ENCODE measurements around the gene INAVA. TPM values are rescaled to one million over a fixed set of nuclear protein-coding genes. Genes with fewer than 3 reads are reported as not detected.

The INAVA gene
- total and polyA plus RNA-seq, 9 of the 15 experiments (the other 6 are each of a cell fraction or from before 2014, with no cell fraction given), result 0.09 TPM; not detected in 8

DNA sequence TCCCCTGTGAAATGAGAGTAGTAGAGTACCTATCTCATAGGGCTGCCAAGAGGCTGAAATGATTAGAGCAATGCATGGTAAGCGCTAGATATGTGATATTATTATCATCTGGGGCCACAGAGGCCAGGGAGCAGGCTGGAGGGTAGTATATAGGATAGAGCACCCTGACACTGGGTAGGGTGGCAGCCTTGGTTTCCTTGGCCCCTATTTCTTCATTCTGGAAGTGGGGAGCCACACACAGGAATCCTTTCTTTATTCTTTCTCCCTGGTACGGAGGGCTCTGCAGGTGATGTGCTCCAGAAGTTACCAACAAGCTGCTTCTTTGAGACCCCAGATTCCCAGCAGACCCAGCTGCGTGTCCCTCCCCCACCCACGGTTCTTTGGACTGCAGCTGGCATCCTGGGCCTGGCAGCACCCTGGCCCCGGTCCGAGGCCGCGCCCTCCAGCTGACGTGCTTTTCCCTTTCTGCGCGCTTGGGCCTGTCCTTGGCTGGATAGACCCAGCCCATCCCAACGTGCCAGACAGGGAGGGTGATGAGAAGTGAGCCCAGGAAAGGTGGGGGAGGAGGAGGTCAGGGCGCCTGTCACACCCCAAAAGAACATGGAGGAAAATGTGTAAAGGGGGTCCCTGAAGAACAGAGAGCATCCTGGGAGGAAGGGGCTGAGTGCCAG lies 18.2 kb downstream of the INAVA start:
- Histone ChIP-seq H3K4me2 (ENCODE audit: insufficient read depth, low read length) (no peak overlapping the region), H3K79me2 (ENCODE audit: control insufficient read depth, insufficient read depth, low read length) (no peaks in the 10 kb centered on the region), H3K9me1 (ENCODE audit: control insufficient read depth, insufficient read depth, low read length) (no peaks in the 10 kb centered on the region), H3K36me3 (ENCODE audit: control insufficient read depth, insufficient read depth, low read length) (no peaks in the 10 kb centered on the region), H3K27ac (ENCODE audit: extremely low read depth, low read depth, low read length) (no peak overlapping the region), H3K4me1 (replicated peaks in 1 of 2; ENCODE audit: control insufficient read depth in 2 of 2, insufficient read depth in 2 of 2, low read length in 2 of 2) (peaks cover 0 to 14% of the 10 kb centered on the region in 2 experiments; a peak in 1 of 5 replicates), H3K4me3 (no peak overlapping the region), H2AFZ (ENCODE audit: low read depth, low read length) (no peak overlapping the region), H3K9ac (ENCODE audit: insufficient read depth in 1 of 2, low read depth in 2 of 2, low read length in 2 of 2) (no peak overlapping the region), H3K9me3 (replicated peaks; ENCODE audit: control insufficient read depth, insufficient read depth, low read depth, low read length) (no peaks in the 10 kb centered on the region), H4K20me1 (replicated peaks; ENCODE audit: control insufficient read depth, insufficient read depth, low read length) (no peaks in the 10 kb centered on the region), H3K27me3 (ENCODE audit: control insufficient read depth in 2 of 2, insufficient read depth in 2 of 2, low read length in 2 of 2) (peaks cover 37 to 69% of the 10 kb centered on the region in 2 experiments)
- WGBS (ENCODE audit: insufficient coverage, low coverage, missing lambda C conversion rate), result 24% methylated on average over 13 of the region's 13 CpGs
- no peak for ATAC-seq
- intact Hi-C loops (cut with micrococcal nuclease) (no loop called here), in situ Hi-C loops (cut with MboI) (no loop called here)
- no peak for FAIRE-seq
- ChIA-PET POLR2A (interaction anchor here (0.6 kb wide), 1 partner anchor 106 kb away, joined by 3 read pairs; no protein-coding TSS in a partner anchor), CTCF (ENCODE audit: low intra/inter-chr PET ratio) (no interaction called here)
- no peak for DNase-seq (ENCODE audit: extremely low read depth in 1 of 4, low spot score in 3 of 4)
- no TSS peak for BruUV-seq (replicated peaks)
- TF ChIP-seq, protein P1, sequence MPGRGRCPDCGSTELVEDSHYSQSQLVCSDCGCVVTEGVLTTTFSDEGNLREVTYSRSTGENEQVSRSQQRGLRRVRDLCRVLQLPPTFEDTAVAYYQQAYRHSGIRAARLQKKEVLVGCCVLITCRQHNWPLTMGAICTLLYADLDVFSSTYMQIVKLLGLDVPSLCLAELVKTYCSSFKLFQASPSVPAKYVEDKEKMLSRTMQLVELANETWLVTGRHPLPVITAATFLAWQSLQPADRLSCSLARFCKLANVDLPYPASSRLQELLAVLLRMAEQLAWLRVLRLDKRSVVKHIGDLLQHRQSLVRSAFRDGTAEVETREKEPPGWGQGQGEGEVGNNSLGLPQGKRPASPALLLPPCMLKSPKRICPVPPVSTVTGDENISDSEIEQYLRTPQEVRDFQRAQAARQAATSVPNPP (IDR thresholded peaks at IDR 0.05; ENCODE audit: borderline replicate concordance, insufficient read depth, insufficient read length), result no peak
- no peak for TF ChIP-seq MCM5 (IDR thresholded peaks at IDR 0.05; ENCODE audit: low read depth)
- TF ChIP-seq ZNF165 (CRISPR knock-in tag; IDR thresholded peaks at IDR 0.05; ENCODE audit: borderline replicate concordance), result no peak
- TF ChIP-seq HNRNPH1 (optimal IDR thresholded peaks at IDR 0.05; ENCODE audit: low read depth, low read length), result no peak
- TF ChIP-seq, protein P2, sequence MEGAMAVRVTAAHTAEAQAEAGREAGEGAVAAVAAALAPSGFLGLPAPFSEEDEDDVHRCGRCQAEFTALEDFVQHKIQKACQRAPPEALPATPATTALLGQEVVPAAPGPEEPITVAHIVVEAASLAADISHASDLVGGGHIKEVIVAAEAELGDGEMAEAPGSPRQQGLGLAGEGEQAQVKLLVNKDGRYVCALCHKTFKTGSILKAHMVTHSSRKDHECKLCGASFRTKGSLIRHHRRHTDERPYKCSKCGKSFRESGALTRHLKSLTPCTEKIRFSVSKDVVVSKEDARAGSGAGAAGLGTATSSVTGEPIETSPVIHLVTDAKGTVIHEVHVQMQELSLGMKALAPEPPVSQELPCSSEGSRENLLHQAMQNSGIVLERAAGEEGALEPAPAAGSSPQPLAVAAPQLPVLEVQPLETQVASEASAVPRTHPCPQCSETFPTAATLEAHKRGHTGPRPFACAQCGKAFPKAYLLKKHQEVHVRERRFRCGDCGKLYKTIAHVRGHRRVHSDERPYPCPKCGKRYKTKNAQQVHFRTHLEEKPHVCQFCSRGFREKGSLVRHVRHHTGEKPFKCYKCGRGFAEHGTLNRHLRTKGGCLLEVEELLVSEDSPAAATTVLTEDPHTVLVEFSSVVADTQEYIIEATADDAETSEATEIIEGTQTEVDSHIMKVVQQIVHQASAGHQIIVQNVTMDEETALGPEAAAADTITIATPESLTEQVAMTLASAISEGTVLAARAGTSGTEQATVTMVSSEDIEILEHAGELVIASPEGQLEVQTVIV (CRISPR knock-in tag; IDR thresholded peaks at IDR 0.05; ENCODE audit: borderline replicate concordance), result no peak
- TF ChIP-seq SMARCE1 (IDR thresholded peaks at IDR 0.05), result no peak
- no peak for TF ChIP-seq CBFA2T3 (IDR thresholded peaks at IDR 0.05)
- no peak for TF ChIP-seq HEY1 (CRISPR knock-in tag; IDR thresholded peaks at IDR 0.05; ENCODE audit: borderline replicate concordance)
- TF ChIP-seq, protein P3, sequence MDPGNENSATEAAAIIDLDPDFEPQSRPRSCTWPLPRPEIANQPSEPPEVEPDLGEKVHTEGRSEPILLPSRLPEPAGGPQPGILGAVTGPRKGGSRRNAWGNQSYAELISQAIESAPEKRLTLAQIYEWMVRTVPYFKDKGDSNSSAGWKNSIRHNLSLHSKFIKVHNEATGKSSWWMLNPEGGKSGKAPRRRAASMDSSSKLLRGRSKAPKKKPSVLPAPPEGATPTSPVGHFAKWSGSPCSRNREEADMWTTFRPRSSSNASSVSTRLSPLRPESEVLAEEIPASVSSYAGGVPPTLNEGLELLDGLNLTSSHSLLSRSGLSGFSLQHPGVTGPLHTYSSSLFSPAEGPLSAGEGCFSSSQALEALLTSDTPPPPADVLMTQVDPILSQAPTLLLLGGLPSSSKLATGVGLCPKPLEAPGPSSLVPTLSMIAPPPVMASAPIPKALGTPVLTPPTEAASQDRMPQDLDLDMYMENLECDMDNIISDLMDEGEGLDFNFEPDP (CRISPR knock-in tag; IDR thresholded peaks at IDR 0.05), result no peak
- TF ChIP-seq ZNF232 (CRISPR knock-in tag; IDR thresholded peaks at IDR 0.05), result no peak
- no peak for TF ChIP-seq HNRNPK (IDR thresholded peaks at IDR 0.05; ENCODE audit: low read depth, low read length, poor library complexity, severe bottlenecking)
- no peak for TF ChIP-seq POLR3G (IDR thresholded peaks at IDR 0.05; ENCODE audit: extremely low read depth, insufficient read length, insufficient replicate concordance)
- TF ChIP-seq RAD21 (CRISPR knock-in tag; conservative IDR thresholded peaks at IDR 0.05 in 1 of 2, IDR thresholded peaks at IDR 0.05 in 1 of 2), result no peak
- TF ChIP-seq RFX7 (CRISPR knock-in tag; IDR thresholded peaks at IDR 0.05), result no peak
- TF ChIP-seq, protein P4, sequence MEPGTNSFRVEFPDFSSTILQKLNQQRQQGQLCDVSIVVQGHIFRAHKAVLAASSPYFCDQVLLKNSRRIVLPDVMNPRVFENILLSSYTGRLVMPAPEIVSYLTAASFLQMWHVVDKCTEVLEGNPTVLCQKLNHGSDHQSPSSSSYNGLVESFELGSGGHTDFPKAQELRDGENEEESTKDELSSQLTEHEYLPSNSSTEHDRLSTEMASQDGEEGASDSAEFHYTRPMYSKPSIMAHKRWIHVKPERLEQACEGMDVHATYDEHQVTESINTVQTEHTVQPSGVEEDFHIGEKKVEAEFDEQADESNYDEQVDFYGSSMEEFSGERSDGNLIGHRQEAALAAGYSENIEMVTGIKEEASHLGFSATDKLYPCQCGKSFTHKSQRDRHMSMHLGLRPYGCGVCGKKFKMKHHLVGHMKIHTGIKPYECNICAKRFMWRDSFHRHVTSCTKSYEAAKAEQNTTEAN (CRISPR knock-in tag; IDR thresholded peaks at IDR 0.05), result no peak
- TF ChIP-seq TAF1 (IDR thresholded peaks at IDR 0.05; ENCODE audit: control insufficient read depth, extremely low read depth, insufficient read depth, low read length, severe bottlenecking), result no peak
